GM23338 (cell line): Measurements from ENCODE around the gene LRP1B. TPM values are rescaled to one million over a fixed set of nuclear protein-coding genes. Genes with fewer than 3 reads are reported as not detected.

Experiments used
- ATAC-seq: fragments of 200-7000 bp; cut with Tn5 transposase; 3 replicates; pipeline ENCODE4 v1.9.1; 2020
- DNase-seq: peaks from one replicate; pipeline ENCODE4 v3.0.0-alpha.2; 2015; ENCODE audit warnings: low spot score
- H2AFZ ChIP-seq: fragments of 200-600 bp; sonication (generic); 2 replicates; pipeline ENCODE4 v1.8.0; 2016; ENCODE audit warnings: antibody characterized with exemption, mild to moderate bottlenecking, moderate library complexity
- H3F3A ChIP-seq: fragments of 200-600 bp; sonication (generic); replicated peaks from 2 replicates; pipeline ENCODE4 v1.8.0; 2017; ENCODE audit warnings: antibody characterized with exemption, mixed run types, low read depth
- H3K27ac ChIP-seq: fragments of 200-600 bp; sonication (generic); 2 replicates; pipeline ENCODE4 v1.6.1; 2016; ENCODE audit warnings: low read depth
- H3K27me3 ChIP-seq: fragments of 200-600 bp; sonication (generic); 2 replicates; pipeline ENCODE4 v1.8.0; 2016; ENCODE audit warnings: mild to moderate bottlenecking, mixed run types, moderate library complexity; ENCODE audit not compliant: insufficient read depth
- H3K36me3 ChIP-seq: fragments of 200-600 bp; sonication (generic); 2 replicates; pipeline ENCODE4 v1.8.0; 2016; ENCODE audit warnings: mild to moderate bottlenecking; ENCODE audit not compliant: insufficient read depth
- H3K4me1 ChIP-seq: fragments of 200-600 bp; sonication (generic); 2 replicates; pipeline ENCODE4 v1.8.0; 2016; ENCODE audit warnings: mild to moderate bottlenecking, moderate library complexity; ENCODE audit not compliant: insufficient read depth
- H3K4me2 ChIP-seq: fragments of 200-600 bp; sonication (generic); 2 replicates; pipeline ENCODE4 v1.7.1; 2017; ENCODE audit warnings: mixed run types
- H3K4me3 ChIP-seq: fragments of 200-600 bp; sonication (generic); 2 replicates; pipeline ENCODE4 v1.6.1; 2016; ENCODE audit warnings: mixed run types
- H3K79me2 ChIP-seq: fragments of 200-600 bp; sonication (generic); replicated peaks from 2 replicates; pipeline ENCODE4 v1.8.0; 2017; ENCODE audit warnings: mild to moderate bottlenecking; ENCODE audit not compliant: insufficient read depth
- H3K9me2 ChIP-seq: fragments of 200-600 bp; sonication (generic); 2 replicates; pipeline ENCODE4 v1.8.0; 2017; ENCODE audit not compliant: insufficient read depth
- H4K20me1 ChIP-seq: fragments of 200-600 bp; sonication (generic); replicated peaks from 2 replicates; pipeline ENCODE4 v1.8.0; 2017; ENCODE audit warnings: mild to moderate bottlenecking; ENCODE audit not compliant: insufficient read depth
- H3K27ac Mint-ChIP-seq: 2 replicates; pipeline ENCODE4 v1.8.0; 2020; ENCODE audit warnings: inconsistent platforms, mild to moderate bottlenecking, moderate library complexity, mixed read lengths
- H3K27me3 Mint-ChIP-seq: 3 replicates; pipeline ENCODE4 v1.8.0; 2022; ENCODE audit warnings: low read depth, mild to moderate bottlenecking, moderate library complexity, mixed read lengths, inconsistent platforms; ENCODE audit not compliant: insufficient read depth, poor library complexity
- H3K36me3 Mint-ChIP-seq: 3 replicates; pipeline ENCODE4 v1.8.0; 2021; ENCODE audit warnings: low read depth, mild to moderate bottlenecking, inconsistent platforms, moderate library complexity, mixed read lengths
- H3K4me1 Mint-ChIP-seq: 3 replicates; pipeline ENCODE4 v1.8.0; 2020; ENCODE audit warnings: mild to moderate bottlenecking, inconsistent platforms, mixed read lengths
- H3K4me3 Mint-ChIP-seq: 3 replicates; pipeline ENCODE4 v1.8.0; 2021; ENCODE audit warnings: moderate library complexity, mild to moderate bottlenecking, inconsistent platforms, mixed read lengths
- H3K9me3 Mint-ChIP-seq: 3 replicates; pipeline ENCODE4 v1.8.0; 2020; ENCODE audit warnings: moderate library complexity, mild to moderate bottlenecking, inconsistent platforms, mixed read lengths
- CTCF ChIP-seq, 2 experiments: fragments of 200-600 bp in 1 of 2; sonication (generic) in 1 of 2; conservative IDR thresholded peaks; 2 replicates each; pipeline versions ENCODE4 v1.5.1 to v1.6.1; 2016 to 2017; ENCODE audit warnings: antibody characterized with exemption in 2 of 2, low read depth in 2 of 2, mild to moderate bottlenecking in 2 of 2, moderate library complexity in 1 of 2
- ETS1 ChIP-seq: IDR thresholded peaks from 2 replicates; pipeline ENCODE4 v1.6.1; 2016; ENCODE audit warnings: antibody characterized with exemption
- EZH2 ChIP-seq: fragments of 200-600 bp; sonication (generic); IDR thresholded peaks from one replicate; pipeline ENCODE4 v1.8.0; 2017; ENCODE audit warnings: antibody characterized with exemption, mild to moderate bottlenecking, low read depth; ENCODE audit not compliant: unreplicated experiment
- NANOG ChIP-seq: IDR thresholded peaks from 2 replicates; pipeline ENCODE4 v1.6.1; 2016; ENCODE audit warnings: antibody characterized with exemption, borderline replicate concordance
- POLR2AphosphoS5 ChIP-seq: IDR thresholded peaks from 2 replicates; pipeline ENCODE4 v1.6.1; 2016; ENCODE audit warnings: antibody characterized with exemption, low read depth
- REST ChIP-seq: IDR thresholded peaks from one replicate; pipeline ENCODE4 v1.6.1; 2018; ENCODE audit warnings: antibody characterized with exemption; ENCODE audit not compliant: unreplicated experiment
- STAT1 ChIP-seq: IDR thresholded peaks from one replicate; pipeline ENCODE4 v1.6.1; 2016; ENCODE audit warnings: antibody characterized with exemption; ENCODE audit not compliant: unreplicated experiment
- ZNF114 ChIP-seq: fragments of 250-450 bp; sonication (Bioruptor Pico); IDR thresholded peaks from 2 replicates; pipeline ENCODE4 v1.5.0; 2020; ENCODE audit warnings: mild to moderate bottlenecking, moderate library complexity
- ZNF331 ChIP-seq: fragments of 250-450 bp; sonication (Bioruptor Pico); IDR thresholded peaks from 2 replicates; pipeline ENCODE4 v1.5.0; 2020; ENCODE audit warnings: low read depth, mild to moderate bottlenecking, moderate library complexity
- ZNF462 ChIP-seq: fragments of 250-450 bp; sonication (Bioruptor Pico); IDR thresholded peaks from 2 replicates; pipeline ENCODE4 v1.5.0; 2020; ENCODE audit warnings: mild to moderate bottlenecking, moderate library complexity
- polyA plus RNA-seq: library from polyadenylated mRNA; unstranded; fragments of >200 nt; fragmentation: Nextera tagmentation; extraction: Ambion mirVana; gene quantifications from 2 replicates; pipeline ENCODE4 v1.2.1, GENCODE V29; 2016
- total RNA-seq: library from RNA; depleted of rRNA; stranded (reverse); fragments of >200 nt; shearing (Covaris generic); gene quantifications from 2 replicates; pipeline ENCODE4 v1.2.3, GENCODE V29; 2014

The LRP1B gene
- total and polyA plus RNA-seq, 2 experiments from 2014 or later: 0.15 to 0.97 TPM

- TF ChIP-seq ZNF462: no peak
These were observed 163.3 kb downstream of the LRP1B start (continued) for GRCh38 chr2:141967503-141967902.

- Histone ChIP-seq H3K36me3 (no peaks in the 10 kb centered on the region), H3K4me3 (no peak overlapping the region), H3K27me3 (no peaks in the 10 kb centered on the region), H3K4me2 (no peak overlapping the region), H3K4me1 (no peaks in the 10 kb centered on the region), H2AFZ (no peak overlapping the region), H3K9me2 (no peaks in the 10 kb centered on the region), H3K79me2 (no peaks in the 10 kb centered on the region), H3K27ac (no peak overlapping the region), H3F3A (no peaks in the 10 kb centered on the region), H4K20me1 (no peaks in the 10 kb centered on the region)
- no peaks in the 10 kb centered on the region for H3K9me3 Mint-ChIP-seq
- no peak overlapping the region for H3K4me3 Mint-ChIP-seq
- ATAC-seq (no peak), DNase-seq (no peak)
- no peaks in the 10 kb centered on the region for H3K27me3 Mint-ChIP-seq
- H3K27ac Mint-ChIP-seq: no peak overlapping the region
- peaks cover 2% of the 10 kb centered on the region; the same call in 1 of the 3 replicates for H3K4me1 Mint-ChIP-seq
- no peaks in the 10 kb centered on the region for H3K36me3 Mint-ChIP-seq
- no peak for TF ChIP-seq NANOG
- TF ChIP-seq REST: no peak
- TF ChIP-seq ZNF331 (CRISPR knock-in tag): no peak
- TF ChIP-seq EZH2: no peak
- TF ChIP-seq CTCF (conservative IDR thresholded peaks at IDR 0.05; ENCODE audit: low read depth in 2 of 2): no peak
- no peak for TF ChIP-seq STAT1
- TF ChIP-seq ZNF114 (CRISPR knock-in tag): no peak
- TF ChIP-seq POLR2AphosphoS5: no peak
- no peak for TF ChIP-seq ETS1
These were observed 170.9 kb downstream of the LRP1B start for GRCh38 chr2:141959941-141960340.
